ENCODE data around the gene FHIT.

The FHIT gene

GRCh38 chr3:59783468-59783988 lies 1467.7 kb downstream of the FHIT start:
- no peak for TF ChIP-seq CTCF (IDR thresholded peaks at IDR 0.05; ENCODE audit: low read depth, low read length)
- H3K4me3 ChIP-seq (ENCODE audit: low read depth, low read length) = no peak overlapping the region

GRCh38 chr3:59782664-59783063 lies 1468.6 kb downstream of the FHIT start:
- TF ChIP-seq CTCF (IDR thresholded peaks at IDR 0.05; ENCODE audit: low read depth, low read length) = no peak
- H3K4me3 ChIP-seq (ENCODE audit: low read depth, low read length) = no peak overlapping the region

GRCh38 chr3:59780209-59780608 lies 1471.0 kb downstream of the FHIT start:
- TF ChIP-seq CTCF (IDR thresholded peaks at IDR 0.05; ENCODE audit: low read depth, low read length) = no peak
- no peak overlapping the region for H3K4me3 ChIP-seq (ENCODE audit: low read depth, low read length)

GRCh38 chr3:59779260-59779659 lies 1472.0 kb downstream of the FHIT start:
- H3K4me3 ChIP-seq (ENCODE audit: low read depth, low read length) = no peak overlapping the region
- TF ChIP-seq CTCF (IDR thresholded peaks at IDR 0.05; ENCODE audit: low read depth, low read length) = no peak

GRCh38 chr3:59777667-59778077 lies 1473.6 kb downstream of the FHIT start:
- TF ChIP-seq CTCF (IDR thresholded peaks at IDR 0.05; ENCODE audit: low read depth, low read length) = no peak
- no peak overlapping the region for H3K4me3 ChIP-seq (ENCODE audit: low read depth, low read length)

GRCh38 chr3:59777066-59777465 lies 1474.2 kb downstream of the FHIT start:
- no peak overlapping the region for H3K4me3 ChIP-seq (ENCODE audit: low read depth, low read length)
- no peak for TF ChIP-seq CTCF (IDR thresholded peaks at IDR 0.05; ENCODE audit: low read depth, low read length)

- H3K4me3 ChIP-seq (ENCODE audit: low read depth, low read length) = no peak overlapping the region
- TF ChIP-seq CTCF (IDR thresholded peaks at IDR 0.05; ENCODE audit: low read depth, low read length) = no peak
Measured at GRCh38 chr3:59775761-59776325, 1475.4 kb downstream of the FHIT start.
